Measurements from ENCODE around the gene GTPBP3. TPM values are rescaled to one million over a fixed set of nuclear protein-coding genes. Genes with fewer than 3 reads are reported as not detected.

Gene GTPBP3
- total and polyA plus RNA-seq, 2 of the 13 experiments (the other 11 are each of a cell fraction or from before 2014, with no cell fraction given), result 17.5 to 30.0 TPM

DNA sequence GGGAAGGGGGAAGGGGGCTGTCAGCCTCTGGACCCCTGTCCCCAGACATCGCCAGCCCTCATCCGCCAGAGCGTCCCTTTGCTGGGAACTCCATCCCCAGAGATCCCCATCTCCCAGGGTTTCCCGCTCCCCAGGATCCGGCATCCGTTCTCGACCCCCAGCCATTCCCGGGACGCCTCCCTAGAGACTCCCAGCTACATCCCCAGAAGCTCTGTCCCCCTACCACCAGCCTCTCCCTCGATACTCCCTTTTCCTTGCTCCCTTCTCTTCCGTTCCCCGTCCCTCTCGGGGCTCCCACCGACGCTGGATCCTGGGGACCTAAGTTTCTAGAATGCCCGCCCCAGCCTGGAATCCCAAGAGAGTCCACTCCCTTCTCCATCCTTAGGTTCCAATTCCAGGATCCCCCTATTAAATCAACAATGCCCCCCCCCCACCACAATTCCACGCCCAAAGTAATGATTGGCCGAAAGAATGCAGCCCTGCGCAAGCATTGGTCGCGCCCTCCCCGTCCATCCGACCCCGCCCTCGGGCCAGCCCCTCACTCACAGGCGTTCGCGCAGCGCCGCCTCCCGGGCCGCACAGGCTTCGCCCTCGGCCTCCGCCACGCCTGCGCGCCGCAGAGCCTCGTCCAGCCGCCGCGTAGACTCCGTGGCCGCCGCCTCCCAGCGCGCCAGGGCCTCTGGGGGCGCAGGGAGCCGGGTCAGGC, 53.5 kb downstream of the GTPBP3 start:
- ATAC-seq (peak; percentile 98), FAIRE-seq (peak; percentile 67), DNase-seq (ENCODE audit: low spot score) (peak; percentile 83)
- no TSS peak for BruUV-seq (replicated peaks)
- no peak overlapping the region for H2AFZ ChIP-seq (ENCODE audit: low read length)
- H3K9me3 ChIP-seq (ENCODE audit: low read length), result peaks cover 10% of the 10 kb centered on the region
- no peaks in the 10 kb centered on the region for H4K20me1 ChIP-seq (ENCODE audit: insufficient read depth, low read length)
- H3K4me3 ChIP-seq (replicated peaks in 1 of 3; ENCODE audit: insufficient read depth in 1 of 3, low read depth in 2 of 3, low read length in 3 of 3), result peak overlapping the region; percentile 31 to 69 (median 49); a peak in 5 of 6 replicates
- in situ Hi-C loops (cut with HindIII; ENCODE audit: extremely low pct_ligation_motif_present, low pct_unique_long_range_greater_than_20kb) (no loop called here), intact Hi-C loops (cut with micrococcal nuclease; ENCODE audit: unreplicated experiment) (loop anchor here (1.0 kb wide), 1 partner anchor 45 kb away; no protein-coding TSS in a partner anchor)
- WGBS (ENCODE audit: low lambda C conversion rate), result 10% methylated on average over 16 of the region's 50 CpGs
- H3K27me3 ChIP-seq (ENCODE audit: control insufficient read depth in 1 of 2, insufficient read depth in 2 of 2, low read length in 2 of 2), result peaks cover 0 to 1% of the 10 kb centered on the region in 2 experiments; a peak in 1 of 5 replicates
- H3K79me2 ChIP-seq (ENCODE audit: insufficient read depth, low read length), result no peaks in the 10 kb centered on the region
- peaks cover 8% of the 10 kb centered on the region for H3K4me1 ChIP-seq (ENCODE audit: insufficient read depth, low read length)
- peak overlapping the region; percentile 100 for H3K4me2 ChIP-seq (ENCODE audit: low read depth, low read length)
- H3K9ac ChIP-seq (ENCODE audit: insufficient read depth, low read depth, low read length), result no peak overlapping the region
- no peaks in the 10 kb centered on the region for H3K36me3 ChIP-seq (replicated peaks in 1 of 2; ENCODE audit: control insufficient read depth in 1 of 2, insufficient read depth in 2 of 2, low read length in 2 of 2)
- ChIA-PET POLR2A (interaction anchor here (1.0 kb wide), 1 partner anchor 15 kb away, joined by 4 read pairs; the partner anchor contains the start of gene BST2), CTCF (ENCODE audit: low intra/inter-chr PET ratio, low total read pairs) (interaction anchor here (2.3 kb wide), 1 partner anchor 45 kb away, joined by 9 read pairs; no protein-coding TSS in a partner anchor)
- no peak overlapping the region for H3K27ac ChIP-seq (ENCODE audit: extremely low read length, insufficient read depth, low read length)
- TF ChIP-seq ZSCAN31 (CRISPR knock-in tag; IDR thresholded peaks at IDR 0.05; ENCODE audit: low read depth), result peak; percentile 36; the same call in 1 of the 2 replicates
- TF ChIP-seq ELF3 (CRISPR knock-in tag; IDR thresholded peaks at IDR 0.05), result 0 out of 2 replicates have a peak, but pooled peaks have one; percentile 34
- TF ChIP-seq ZNF883 (CRISPR knock-in tag; IDR thresholded peaks at IDR 0.05; ENCODE audit: not compliant biosample characterization), result peak; percentile 32
- TF ChIP-seq, protein P1, sequence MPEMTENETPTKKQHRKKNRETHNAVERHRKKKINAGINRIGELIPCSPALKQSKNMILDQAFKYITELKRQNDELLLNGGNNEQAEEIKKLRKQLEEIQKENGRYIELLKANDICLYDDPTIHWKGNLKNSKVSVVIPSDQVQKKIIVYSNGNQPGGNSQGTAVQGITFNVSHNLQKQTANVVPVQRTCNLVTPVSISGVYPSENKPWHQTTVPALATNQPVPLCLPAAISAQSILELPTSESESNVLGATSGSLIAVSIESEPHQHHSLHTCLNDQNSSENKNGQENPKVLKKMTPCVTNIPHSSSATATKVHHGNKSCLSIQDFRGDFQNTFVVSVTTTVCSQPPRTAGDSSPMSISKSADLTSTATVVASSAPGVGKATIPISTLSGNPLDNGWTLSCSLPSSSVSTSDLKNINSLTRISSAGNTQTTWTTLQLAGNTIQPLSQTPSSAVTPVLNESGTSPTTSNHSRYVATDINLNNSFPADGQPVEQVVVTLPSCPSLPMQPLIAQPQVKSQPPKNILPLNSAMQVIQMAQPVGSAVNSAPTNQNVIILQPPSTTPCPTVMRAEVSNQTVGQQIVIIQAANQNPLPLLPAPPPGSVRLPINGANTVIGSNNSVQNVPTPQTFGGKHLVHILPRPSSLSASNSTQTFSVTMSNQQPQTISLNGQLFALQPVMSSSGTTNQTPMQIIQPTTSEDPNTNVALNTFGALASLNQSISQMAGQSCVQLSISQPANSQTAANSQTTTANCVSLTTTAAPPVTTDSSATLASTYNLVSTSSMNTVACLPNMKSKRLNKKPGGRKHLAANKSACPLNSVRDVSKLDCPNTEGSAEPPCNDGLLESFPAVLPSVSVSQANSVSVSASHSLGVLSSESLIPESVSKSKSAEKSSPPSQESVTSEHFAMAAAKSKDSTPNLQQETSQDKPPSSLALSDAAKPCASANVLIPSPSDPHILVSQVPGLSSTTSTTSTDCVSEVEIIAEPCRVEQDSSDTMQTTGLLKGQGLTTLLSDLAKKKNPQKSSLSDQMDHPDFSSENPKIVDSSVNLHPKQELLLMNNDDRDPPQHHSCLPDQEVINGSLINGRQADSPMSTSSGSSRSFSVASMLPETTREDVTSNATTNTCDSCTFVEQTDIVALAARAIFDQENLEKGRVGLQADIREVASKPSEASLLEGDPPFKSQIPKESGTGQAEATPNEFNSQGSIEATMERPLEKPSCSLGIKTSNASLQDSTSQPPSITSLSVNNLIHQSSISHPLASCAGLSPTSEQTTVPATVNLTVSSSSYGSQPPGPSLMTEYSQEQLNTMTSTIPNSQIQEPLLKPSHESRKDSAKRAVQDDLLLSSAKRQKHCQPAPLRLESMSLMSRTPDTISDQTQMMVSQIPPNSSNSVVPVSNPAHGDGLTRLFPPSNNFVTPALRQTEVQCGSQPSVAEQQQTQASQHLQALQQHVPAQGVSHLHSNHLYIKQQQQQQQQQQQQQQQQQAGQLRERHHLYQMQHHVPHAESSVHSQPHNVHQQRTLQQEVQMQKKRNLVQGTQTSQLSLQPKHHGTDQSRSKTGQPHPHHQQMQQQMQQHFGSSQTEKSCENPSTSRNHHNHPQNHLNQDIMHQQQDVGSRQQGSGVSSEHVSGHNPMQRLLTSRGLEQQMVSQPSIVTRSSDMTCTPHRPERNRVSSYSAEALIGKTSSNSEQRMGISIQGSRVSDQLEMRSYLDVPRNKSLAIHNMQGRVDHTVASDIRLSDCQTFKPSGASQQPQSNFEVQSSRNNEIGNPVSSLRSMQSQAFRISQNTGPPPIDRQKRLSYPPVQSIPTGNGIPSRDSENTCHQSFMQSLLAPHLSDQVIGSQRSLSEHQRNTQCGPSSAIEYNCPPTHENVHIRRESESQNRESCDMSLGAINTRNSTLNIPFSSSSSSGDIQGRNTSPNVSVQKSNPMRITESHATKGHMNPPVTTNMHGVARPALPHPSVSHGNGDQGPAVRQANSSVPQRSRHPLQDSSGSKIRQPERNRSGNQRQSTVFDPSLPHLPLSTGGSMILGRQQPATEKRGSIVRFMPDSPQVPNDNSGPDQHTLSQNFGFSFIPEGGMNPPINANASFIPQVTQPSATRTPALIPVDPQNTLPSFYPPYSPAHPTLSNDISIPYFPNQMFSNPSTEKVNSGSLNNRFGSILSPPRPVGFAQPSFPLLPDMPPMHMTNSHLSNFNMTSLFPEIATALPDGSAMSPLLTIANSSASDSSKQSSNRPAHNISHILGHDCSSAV (CRISPR knock-in tag; IDR thresholded peaks at IDR 0.05; ENCODE audit: borderline replicate concordance), result no peak
- TF ChIP-seq ZKSCAN8 (CRISPR knock-in tag; IDR thresholded peaks at IDR 0.05; ENCODE audit: borderline replicate concordance), result no peak
- TF ChIP-seq ZFP36L2 (CRISPR knock-in tag; IDR thresholded peaks at IDR 0.05), result no peak
- TF ChIP-seq AGO1 (IDR thresholded peaks at IDR 0.05; ENCODE audit: low read depth, low read length, poor library complexity, severe bottlenecking), result peak; percentile 60
- TF ChIP-seq, protein P2, sequence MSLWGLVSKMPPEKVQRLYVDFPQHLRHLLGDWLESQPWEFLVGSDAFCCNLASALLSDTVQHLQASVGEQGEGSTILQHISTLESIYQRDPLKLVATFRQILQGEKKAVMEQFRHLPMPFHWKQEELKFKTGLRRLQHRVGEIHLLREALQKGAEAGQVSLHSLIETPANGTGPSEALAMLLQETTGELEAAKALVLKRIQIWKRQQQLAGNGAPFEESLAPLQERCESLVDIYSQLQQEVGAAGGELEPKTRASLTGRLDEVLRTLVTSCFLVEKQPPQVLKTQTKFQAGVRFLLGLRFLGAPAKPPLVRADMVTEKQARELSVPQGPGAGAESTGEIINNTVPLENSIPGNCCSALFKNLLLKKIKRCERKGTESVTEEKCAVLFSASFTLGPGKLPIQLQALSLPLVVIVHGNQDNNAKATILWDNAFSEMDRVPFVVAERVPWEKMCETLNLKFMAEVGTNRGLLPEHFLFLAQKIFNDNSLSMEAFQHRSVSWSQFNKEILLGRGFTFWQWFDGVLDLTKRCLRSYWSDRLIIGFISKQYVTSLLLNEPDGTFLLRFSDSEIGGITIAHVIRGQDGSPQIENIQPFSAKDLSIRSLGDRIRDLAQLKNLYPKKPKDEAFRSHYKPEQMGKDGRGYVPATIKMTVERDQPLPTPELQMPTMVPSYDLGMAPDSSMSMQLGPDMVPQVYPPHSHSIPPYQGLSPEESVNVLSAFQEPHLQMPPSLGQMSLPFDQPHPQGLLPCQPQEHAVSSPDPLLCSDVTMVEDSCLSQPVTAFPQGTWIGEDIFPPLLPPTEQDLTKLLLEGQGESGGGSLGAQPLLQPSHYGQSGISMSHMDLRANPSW (CRISPR knock-in tag; IDR thresholded peaks at IDR 0.05; ENCODE audit: borderline replicate concordance), result no peak
- TF ChIP-seq STAT5B (CRISPR knock-in tag; IDR thresholded peaks at IDR 0.05), result no peak
- TF ChIP-seq ZFX (CRISPR knock-in tag; IDR thresholded peaks at IDR 0.05; ENCODE audit: low read depth), result peak; percentile 56
- no peak; the same call in 1 of the 2 replicates for TF ChIP-seq HDAC1 (CRISPR knock-in tag; IDR thresholded peaks at IDR 0.05)
